Activated CD8-positive, alpha-beta memory T cell treated with anti-CD3 and anti-CD28 coated beads, Interleukin-2, amount 50 U/mL, for 48 hours (primary cell): ENCODE results near the gene SREBF2.
"Not testable (repeated sequence)": the region's sequence is repeated elsewhere in the genome, so short reads cannot be mapped to it uniquely, and the experiment has no call there.

Source experiments
- DNase-seq: peaks from one replicate; pipeline ENCODE4 v3.0.0-alpha.2; 2020

Gene SREBF2

GRCh38 chr22:41821471-41822316 lies 11.2 kb upstream of the SREBF2 start:
- no peak for DNase-seq

GRCh38 chr22:41822317-41823057 lies 10.4 kb upstream of the SREBF2 start:
- no peak for DNase-seq

- no peak for DNase-seq
Measured at GRCh38 chr22:41823797-41824196, 9.1 kb upstream of the SREBF2 start.

GRCh38 chr22:41825376-41825775 lies 7.5 kb upstream of the SREBF2 start:
- DNase-seq: no peak

GRCh38 chr22:41826021-41826420 lies 6.9 kb upstream of the SREBF2 start:
- no peak for DNase-seq

- no peak for DNase-seq
Measured at GRCh38 chr22:41826430-41827383, 6.2 kb upstream of the SREBF2 start.

GRCh38 chr22:41827671-41828070 lies 5.2 kb upstream of the SREBF2 start:
- no peak for DNase-seq

- no peak for DNase-seq
Measured at GRCh38 chr22:41828516-41828915, 4.4 kb upstream of the SREBF2 start.

GRCh38 chr22:41830174-41830573 lies 2.7 kb upstream of the SREBF2 start:
- no peak for DNase-seq

GRCh38 chr22:41831383-41831782 lies 1.5 kb upstream of the SREBF2 start:
- no peak for DNase-seq

- DNase-seq: no peak
Measured at GRCh38 chr22:41831828-41832552, 915 bp upstream of the SREBF2 start.

GRCh38 chr22:41833369-41834004 lies 582 bp downstream of the SREBF2 start:
- DNase-seq: peak; percentile 79

- no peak for DNase-seq
Measured at GRCh38 chr22:41834005-41834944, 1.4 kb downstream of the SREBF2 start.

- DNase-seq: not testable (repeated sequence)
Measured at GRCh38 chr22:41835462-41835861, 2.6 kb downstream of the SREBF2 start.

- DNase-seq: no peak
Measured at GRCh38 chr22:41836551-41836950, 3.6 kb downstream of the SREBF2 start.

GRCh38 chr22:41838842-41839618 lies 6.1 kb downstream of the SREBF2 start:
- DNase-seq: no peak

GRCh38 chr22:41840216-41840615 lies 7.3 kb downstream of the SREBF2 start:
- DNase-seq: no peak

- no peak for DNase-seq
Measured at GRCh38 chr22:41841085-41841712, 8.3 kb downstream of the SREBF2 start.
